ENCODE measurements around the gene SGCA. TPM values are rescaled to one million over a fixed set of nuclear protein-coding genes. Genes with fewer than 3 reads are reported as not detected.
A peak's percentile ranks its signal among the peaks of the same experiment; 100 is the strongest.

Gene SGCA
- total RNA-seq, 1 experiment from 2014 or later: 0.24 TPM

DNA sequence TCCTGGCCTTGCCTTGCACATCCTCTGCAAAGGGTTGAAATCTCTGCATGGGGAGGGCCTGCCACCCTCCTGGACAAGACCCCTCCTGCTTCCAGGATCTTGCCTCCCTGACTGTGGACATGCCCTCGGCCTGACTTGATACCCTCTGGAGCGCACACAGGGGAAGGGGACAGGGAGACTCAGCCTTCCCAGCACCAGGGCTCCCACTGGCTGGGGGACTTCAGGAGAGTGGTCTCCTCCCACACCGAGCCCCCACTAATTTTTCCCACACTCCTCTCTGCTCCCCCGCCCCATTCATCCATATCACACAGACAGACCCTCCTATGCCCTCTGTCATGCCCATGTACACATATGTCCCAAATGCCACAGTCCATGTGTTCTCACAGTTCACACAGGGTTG lies 14.3 kb downstream of the SGCA start:
- Histone ChIP-seq H3K9me3 (ENCODE audit: control insufficient read depth, low read depth, low read length) (no peaks in the 10 kb centered on the region), H3K4ac (ENCODE audit: low read depth, low read length) (no peak overlapping the region), H2AK5ac (ENCODE audit: insufficient read length, low read length) (no peak overlapping the region), H2BK15ac (ENCODE audit: low read depth, low read length) (no peak overlapping the region), H2BK5ac (ENCODE audit: insufficient read length, low read length) (no peak overlapping the region), H4K20me1 (ENCODE audit: control insufficient read depth, insufficient read depth, insufficient read length) (no peaks in the 10 kb centered on the region), H3K27ac (ENCODE audit: insufficient read length, low read depth, low read length) (no peak overlapping the region), H2BK120ac (ENCODE audit: low read depth, low read length, poor library complexity, severe bottlenecking) (no peak overlapping the region), H2AFZ (ENCODE audit: low read length) (no peak overlapping the region), H3K79me1 (ENCODE audit: insufficient read depth, low read depth, low read length, poor library complexity, severe bottlenecking) (no peaks in the 10 kb centered on the region), H3K23me2 (ENCODE audit: insufficient read length, low read depth, low read length, poor library complexity, severe bottlenecking) (peaks cover 4% of the 10 kb centered on the region), H3K4me1 (ENCODE audit: insufficient read depth, low read length) (peaks cover 2% of the 10 kb centered on the region; the same call in 1 of the 2 replicates), H3K56ac (ENCODE audit: insufficient read length, low read depth, low read length) (no peak overlapping the region), H3K27me3 (ENCODE audit: insufficient read depth, low read length) (no peaks in the 10 kb centered on the region), H3K79me2 (ENCODE audit: insufficient read depth, low read length) (no peaks in the 10 kb centered on the region), H3K18ac (ENCODE audit: insufficient read length, low read depth, low read length) (no peak overlapping the region), H3K14ac (ENCODE audit: insufficient read depth, low read length) (no peak overlapping the region), H4K5ac (ENCODE audit: insufficient read length, low read depth, low read length) (no peak overlapping the region), H2BK12ac (ENCODE audit: insufficient read length, low read depth, low read length) (no peak overlapping the region), H3K9ac (ENCODE audit: extremely low read depth, insufficient read length, low read length) (no peak overlapping the region), H3K23ac (ENCODE audit: insufficient read length, low read depth, low read length) (no peak overlapping the region), H3K4me2 (ENCODE audit: insufficient read depth, insufficient read length, low read length) (no peak overlapping the region), H4K8ac (replicated peaks; ENCODE audit: insufficient read length, low read depth, low read length) (no peak overlapping the region), H4K91ac (ENCODE audit: insufficient read length, low read depth, low read length) (no peak overlapping the region), H3T11ph (ENCODE audit: low read length) (no peak overlapping the region), H2BK20ac (ENCODE audit: low read depth, low read length, poor library complexity, severe bottlenecking) (no peak overlapping the region)
- Mint-ChIP-seq H3K27ac (peak overlapping the region in 1 of 3 experiments; percentile 19; a peak in 1 of 7 replicates), H3K4me3 (no peak overlapping the region), H3K27me3 (ENCODE audit: low read depth) (peaks cover 3% of the 10 kb centered on the region), H3K4me1 (peaks cover 44 to 59% of the 10 kb centered on the region in 2 experiments), H3K9me3 (no peaks in the 10 kb centered on the region; a peak in 1 of 5 replicates), H3K36me3 (ENCODE audit: insufficient read depth in 1 of 3, low read depth in 3 of 3) (peaks cover 0 to 5% (median 1%) of the 10 kb centered on the region in 3 experiments; a peak in 4 of 7 replicates)
- no CpG with 5 or more reads among the region's 4 CpGs for WGBS (ENCODE audit: extremely low coverage, insufficient read length, low lambda C conversion rate)
- DNase-seq: no peak
- TF ChIP-seq, protein P1, sequence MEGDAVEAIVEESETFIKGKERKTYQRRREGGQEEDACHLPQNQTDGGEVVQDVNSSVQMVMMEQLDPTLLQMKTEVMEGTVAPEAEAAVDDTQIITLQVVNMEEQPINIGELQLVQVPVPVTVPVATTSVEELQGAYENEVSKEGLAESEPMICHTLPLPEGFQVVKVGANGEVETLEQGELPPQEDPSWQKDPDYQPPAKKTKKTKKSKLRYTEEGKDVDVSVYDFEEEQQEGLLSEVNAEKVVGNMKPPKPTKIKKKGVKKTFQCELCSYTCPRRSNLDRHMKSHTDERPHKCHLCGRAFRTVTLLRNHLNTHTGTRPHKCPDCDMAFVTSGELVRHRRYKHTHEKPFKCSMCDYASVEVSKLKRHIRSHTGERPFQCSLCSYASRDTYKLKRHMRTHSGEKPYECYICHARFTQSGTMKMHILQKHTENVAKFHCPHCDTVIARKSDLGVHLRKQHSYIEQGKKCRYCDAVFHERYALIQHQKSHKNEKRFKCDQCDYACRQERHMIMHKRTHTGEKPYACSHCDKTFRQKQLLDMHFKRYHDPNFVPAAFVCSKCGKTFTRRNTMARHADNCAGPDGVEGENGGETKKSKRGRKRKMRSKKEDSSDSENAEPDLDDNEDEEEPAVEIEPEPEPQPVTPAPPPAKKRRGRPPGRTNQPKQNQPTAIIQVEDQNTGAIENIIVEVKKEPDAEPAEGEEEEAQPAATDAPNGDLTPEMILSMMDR (conservative IDR thresholded peaks at IDR 0.05): no peak

All from H9 (cell line).